GM12878 (cell line): Measurements from ENCODE around the gene COPG2.

Experiments
- CBX5 ChIP-seq: sonication (generic); IDR thresholded peaks from 2 replicates; pipeline ENCODE4 v1.6.1; 2016; ENCODE audit warnings: low read depth, moderate library complexity, mild to moderate bottlenecking, inconsistent platforms
- EGR1 ChIP-seq, 2 experiments: IDR thresholded peaks; 1 replicate in 1 of 2; 2 replicates in 1 of 2; pipeline ENCODE4 v1.6.1; 2011 to 2012; ENCODE audit warnings: low read depth in 2 of 2, low read length in 2 of 2, borderline replicate concordance in 1 of 2, mild to moderate bottlenecking in 1 of 2, moderate library complexity in 1 of 2
- JUNB ChIP-seq: IDR thresholded peaks from 2 replicates; pipeline ENCODE4 v1.6.1; 2016; ENCODE audit warnings: antibody characterized with exemption, mild to moderate bottlenecking
- MXI1 ChIP-seq: fragments of 150-350 bp; IDR thresholded peaks from 2 replicates; pipeline ENCODE4 v1.6.1; 2011; ENCODE audit warnings: low read depth, mild to moderate bottlenecking, inconsistent platforms, low read length, improper control_type of control experiment
- POLR2A ChIP-seq: IDR thresholded peaks from 2 replicates; pipeline ENCODE4 v1.6.1; 2011; ENCODE audit warnings: low read depth, mild to moderate bottlenecking, low read length
- RAD21 ChIP-seq: IDR thresholded peaks from 2 replicates; pipeline ENCODE4 v1.6.1; 2011; ENCODE audit warnings: mild to moderate bottlenecking, low read depth, low read length, moderate library complexity; ENCODE audit not compliant: insufficient read depth
- RFX5 ChIP-seq: IDR thresholded peaks from 2 replicates; pipeline ENCODE4 v1.6.1; 2011; ENCODE audit warnings: low read depth, low read length, improper control_type of control experiment
- TAF1 ChIP-seq: IDR thresholded peaks from 2 replicates; pipeline ENCODE4 v1.6.1; 2011; ENCODE audit warnings: mild to moderate bottlenecking, low read depth, low read length, borderline replicate concordance
- ZZZ3 ChIP-seq: IDR thresholded peaks from 2 replicates; pipeline ENCODE4 v1.6.1; 2011; ENCODE audit warnings: low read depth; ENCODE audit not compliant: control insufficient read depth, insufficient read length
- TF ChIP-seq, protein P1 (sequence below): fragments of 450-650 bp; formaldehyde crosslinking; IDR thresholded peaks from 2 replicates; pipeline ENCODE4 v1.5.0; 2022; ENCODE audit warnings: mild to moderate bottlenecking, missing genetic modification characterization
- TF ChIP-seq, protein P2 (sequence below), 3 experiments: IDR thresholded peaks in 2 of 3; conservative IDR thresholded peaks in 1 of 3; 2 replicates each; pipeline ENCODE4 v1.5.1; 2011; ENCODE audit warnings: low read depth in 3 of 3, low read length in 3 of 3, mild to moderate bottlenecking in 3 of 3, control low read depth in 2 of 3, moderate library complexity in 2 of 3, inconsistent platforms in 1 of 3, mixed read lengths in 1 of 3; ENCODE audit not compliant: control insufficient read depth in 2 of 3, insufficient read depth in 1 of 3; ENCODE audit errors: extremely low read depth in 1 of 3
- TF ChIP-seq, protein P3 (sequence below): IDR thresholded peaks from 2 replicates; pipeline ENCODE4 v1.6.1; 2012; ENCODE audit warnings: low read depth, low read length, improper control_type of control experiment
- TF ChIP-seq, protein P4 (sequence below): IDR thresholded peaks from 2 replicates; pipeline ENCODE4 v1.6.1; 2012; ENCODE audit warnings: low read length, inconsistent platforms

DNA sequence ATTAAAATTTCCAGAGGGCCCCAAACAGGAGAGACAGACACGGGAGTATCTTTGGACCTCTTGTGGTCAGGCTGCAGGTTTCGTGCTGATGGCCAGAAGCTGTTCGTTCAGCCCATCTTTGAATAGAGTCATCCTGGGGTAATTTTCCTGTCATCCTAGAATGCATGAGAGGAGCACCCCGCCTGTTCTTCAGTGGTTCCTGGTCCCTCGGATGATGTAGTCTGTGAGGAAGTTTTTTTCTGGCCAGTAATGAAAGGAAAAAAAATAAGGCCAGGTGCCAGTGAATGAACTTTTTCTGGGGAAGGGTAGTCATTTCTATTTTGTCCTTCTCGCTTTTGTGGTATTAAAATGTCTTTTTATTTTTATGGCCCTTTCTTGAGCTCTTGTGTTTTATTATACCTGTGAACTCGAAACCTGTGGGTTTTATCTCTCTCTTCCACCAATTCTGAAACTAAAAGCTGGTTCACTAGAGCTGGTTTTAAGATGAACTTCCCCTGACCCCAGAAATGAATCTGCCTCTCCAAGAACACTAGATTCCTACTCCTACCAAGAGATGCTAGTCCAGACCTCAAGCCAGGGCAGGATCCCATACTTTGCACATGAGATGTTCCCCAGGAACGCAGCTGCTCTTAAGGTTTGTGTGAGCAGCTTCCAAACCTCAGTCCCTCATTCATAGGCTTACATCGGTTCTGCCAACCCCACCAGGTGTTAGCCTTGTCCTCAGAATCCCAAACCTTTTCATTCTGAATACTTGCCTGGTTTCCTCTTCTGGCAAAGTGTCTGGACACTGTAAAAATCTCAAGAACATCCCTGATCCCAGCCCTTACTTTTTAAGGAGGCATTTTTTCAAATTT, 192.0 kb downstream of the COPG2 start:
- TF ChIP-seq TAF1, result no peak
- TF ChIP-seq POLR2A, result no peak
- TF ChIP-seq, protein P1, sequence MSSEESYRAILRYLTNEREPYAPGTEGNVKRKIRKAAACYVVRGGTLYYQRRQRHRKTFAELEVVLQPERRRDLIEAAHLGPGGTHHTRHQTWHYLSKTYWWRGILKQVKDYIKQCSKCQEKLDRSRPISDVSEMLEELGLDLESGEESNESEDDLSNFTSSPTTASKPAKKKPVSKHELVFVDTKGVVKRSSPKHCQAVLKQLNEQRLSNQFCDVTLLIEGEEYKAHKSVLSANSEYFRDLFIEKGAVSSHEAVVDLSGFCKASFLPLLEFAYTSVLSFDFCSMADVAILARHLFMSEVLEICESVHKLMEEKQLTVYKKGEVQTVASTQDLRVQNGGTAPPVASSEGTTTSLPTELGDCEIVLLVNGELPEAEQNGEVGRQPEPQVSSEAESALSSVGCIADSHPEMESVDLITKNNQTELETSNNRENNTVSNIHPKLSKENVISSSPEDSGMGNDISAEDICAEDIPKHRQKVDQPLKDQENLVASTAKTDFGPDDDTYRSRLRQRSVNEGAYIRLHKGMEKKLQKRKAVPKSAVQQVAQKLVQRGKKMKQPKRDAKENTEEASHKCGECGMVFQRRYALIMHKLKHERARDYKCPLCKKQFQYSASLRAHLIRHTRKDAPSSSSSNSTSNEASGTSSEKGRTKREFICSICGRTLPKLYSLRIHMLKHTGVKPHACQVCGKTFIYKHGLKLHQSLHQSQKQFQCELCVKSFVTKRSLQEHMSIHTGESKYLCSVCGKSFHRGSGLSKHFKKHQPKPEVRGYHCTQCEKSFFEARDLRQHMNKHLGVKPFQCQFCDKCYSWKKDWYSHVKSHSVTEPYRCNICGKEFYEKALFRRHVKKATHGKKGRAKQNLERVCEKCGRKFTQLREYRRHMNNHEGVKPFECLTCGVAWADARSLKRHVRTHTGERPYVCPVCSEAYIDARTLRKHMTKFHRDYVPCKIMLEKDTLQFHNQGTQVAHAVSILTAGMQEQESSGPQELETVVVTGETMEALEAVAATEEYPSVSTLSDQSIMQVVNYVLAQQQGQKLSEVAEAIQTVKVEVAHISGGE, result no peak
- no peak; the same call in 1 of the 2 replicates for TF ChIP-seq JUNB
- no peak for TF ChIP-seq RFX5
- no peak for TF ChIP-seq MXI1
- TF ChIP-seq EGR1 (IDR thresholded peaks at IDR 0.05; ENCODE audit: borderline replicate concordance in 1 of 2, low read depth in 2 of 2, low read length in 2 of 2), result no peak
- TF ChIP-seq RAD21, result no peak
- TF ChIP-seq, protein P2, sequence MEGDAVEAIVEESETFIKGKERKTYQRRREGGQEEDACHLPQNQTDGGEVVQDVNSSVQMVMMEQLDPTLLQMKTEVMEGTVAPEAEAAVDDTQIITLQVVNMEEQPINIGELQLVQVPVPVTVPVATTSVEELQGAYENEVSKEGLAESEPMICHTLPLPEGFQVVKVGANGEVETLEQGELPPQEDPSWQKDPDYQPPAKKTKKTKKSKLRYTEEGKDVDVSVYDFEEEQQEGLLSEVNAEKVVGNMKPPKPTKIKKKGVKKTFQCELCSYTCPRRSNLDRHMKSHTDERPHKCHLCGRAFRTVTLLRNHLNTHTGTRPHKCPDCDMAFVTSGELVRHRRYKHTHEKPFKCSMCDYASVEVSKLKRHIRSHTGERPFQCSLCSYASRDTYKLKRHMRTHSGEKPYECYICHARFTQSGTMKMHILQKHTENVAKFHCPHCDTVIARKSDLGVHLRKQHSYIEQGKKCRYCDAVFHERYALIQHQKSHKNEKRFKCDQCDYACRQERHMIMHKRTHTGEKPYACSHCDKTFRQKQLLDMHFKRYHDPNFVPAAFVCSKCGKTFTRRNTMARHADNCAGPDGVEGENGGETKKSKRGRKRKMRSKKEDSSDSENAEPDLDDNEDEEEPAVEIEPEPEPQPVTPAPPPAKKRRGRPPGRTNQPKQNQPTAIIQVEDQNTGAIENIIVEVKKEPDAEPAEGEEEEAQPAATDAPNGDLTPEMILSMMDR (IDR thresholded peaks at IDR 0.05 in 2 of 3, conservative IDR thresholded peaks at IDR 0.05 in 1 of 3; ENCODE audit: control insufficient read depth in 2 of 3, extremely low read depth in 1 of 3, insufficient read depth in 1 of 3, low read depth in 3 of 3, low read length in 3 of 3), result no peak
- TF ChIP-seq, protein P3, sequence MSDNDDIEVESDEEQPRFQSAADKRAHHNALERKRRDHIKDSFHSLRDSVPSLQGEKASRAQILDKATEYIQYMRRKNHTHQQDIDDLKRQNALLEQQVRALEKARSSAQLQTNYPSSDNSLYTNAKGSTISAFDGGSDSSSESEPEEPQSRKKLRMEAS, result no peak
- TF ChIP-seq CBX5, result no peak
- TF ChIP-seq, protein P4, sequence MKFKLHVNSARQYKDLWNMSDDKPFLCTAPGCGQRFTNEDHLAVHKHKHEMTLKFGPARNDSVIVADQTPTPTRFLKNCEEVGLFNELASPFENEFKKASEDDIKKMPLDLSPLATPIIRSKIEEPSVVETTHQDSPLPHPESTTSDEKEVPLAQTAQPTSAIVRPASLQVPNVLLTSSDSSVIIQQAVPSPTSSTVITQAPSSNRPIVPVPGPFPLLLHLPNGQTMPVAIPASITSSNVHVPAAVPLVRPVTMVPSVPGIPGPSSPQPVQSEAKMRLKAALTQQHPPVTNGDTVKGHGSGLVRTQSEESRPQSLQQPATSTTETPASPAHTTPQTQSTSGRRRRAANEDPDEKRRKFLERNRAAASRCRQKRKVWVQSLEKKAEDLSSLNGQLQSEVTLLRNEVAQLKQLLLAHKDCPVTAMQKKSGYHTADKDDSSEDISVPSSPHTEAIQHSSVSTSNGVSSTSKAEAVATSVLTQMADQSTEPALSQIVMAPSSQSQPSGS, result 0 out of 2 replicates have a peak, but pooled peaks have one; percentile 46
- no peak for TF ChIP-seq ZZZ3
